Choroid plexus epithelial cell (primary cell): ENCODE results near the gene ATP10B.

Experiments used
- DNase-seq: peaks from one replicate; pipeline ENCODE4 v3.0.0-alpha.2; 2010; ENCODE audit warnings: low read depth
- H3K4me3 ChIP-seq: 2 replicates; pipeline ENCODE4 v1.5.1; 2011; ENCODE audit warnings: low read depth, mild to moderate bottlenecking, control low read depth, low read length, moderate library complexity
- CTCF ChIP-seq: conservative IDR thresholded peaks from 2 replicates; pipeline ENCODE4 v1.5.1; 2011; ENCODE audit warnings: low read depth, mild to moderate bottlenecking, control low read depth, inconsistent platforms, low read length, moderate library complexity

The ATP10B gene

DNA sequence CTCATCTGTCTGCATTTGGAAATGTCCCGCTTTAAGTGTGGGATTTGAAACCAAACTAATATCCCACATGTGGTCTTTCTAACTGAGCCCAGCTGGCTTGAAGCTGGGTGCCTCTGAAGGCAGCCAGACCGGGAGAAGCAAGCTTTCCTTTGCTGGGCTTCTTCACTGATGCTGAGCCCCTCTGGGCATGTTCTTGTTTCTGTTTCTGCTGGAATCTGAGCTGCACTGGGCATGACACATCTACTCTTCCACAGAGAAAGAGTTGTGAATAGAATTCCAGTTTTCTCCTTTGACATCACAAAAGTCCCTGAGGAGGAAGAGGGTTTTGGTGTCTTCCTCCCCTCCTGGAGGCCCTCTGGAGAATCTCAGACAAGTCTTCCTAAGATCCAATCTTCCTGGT, 179.5 kb downstream of the ATP10B start:
- DNase-seq: no peak
- no peak for TF ChIP-seq CTCF
- no peak overlapping the region for H3K4me3 ChIP-seq

GRCh38 chr5:160668356-160668755, 183.7 kb downstream of the ATP10B start:
- no peak overlapping the region for H3K4me3 ChIP-seq
- TF ChIP-seq CTCF: no peak
- no peak for DNase-seq

- DNase-seq: no peak
- no peak for TF ChIP-seq CTCF
- H3K4me3 ChIP-seq: no peak overlapping the region
These were observed 184.9 kb downstream of the ATP10B start for GRCh38 chr5:160667160-160667559.

GRCh38 chr5:160665460-160665859, 186.6 kb downstream of the ATP10B start:
- TF ChIP-seq CTCF: no peak
- DNase-seq: no peak
- H3K4me3 ChIP-seq: no peak overlapping the region

DNA sequence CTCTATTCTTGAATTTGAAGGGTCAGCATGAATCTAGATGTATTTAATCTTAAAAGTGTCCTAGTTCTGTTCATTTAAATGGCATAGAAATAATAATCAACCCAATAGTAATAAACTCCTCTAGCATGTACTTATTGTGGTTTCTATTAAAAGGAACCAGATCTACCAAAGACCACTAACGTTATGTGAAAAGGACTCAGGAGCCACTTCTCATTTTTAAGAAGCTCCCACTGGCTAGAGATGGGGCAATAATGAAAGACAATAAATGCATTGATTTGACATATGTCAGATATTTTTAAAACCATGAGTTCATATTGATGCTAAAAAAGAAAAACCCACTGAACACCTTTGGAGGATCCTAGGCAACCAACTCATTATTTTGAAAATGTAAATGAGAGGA, 191.9 kb downstream of the ATP10B start:
- TF ChIP-seq CTCF: no peak
- DNase-seq: no peak
- H3K4me3 ChIP-seq: no peak overlapping the region

GRCh38 chr5:160657622-160658458, 194.2 kb downstream of the ATP10B start:
- DNase-seq: no peak
- H3K4me3 ChIP-seq: no peak overlapping the region
- TF ChIP-seq CTCF: no peak

GRCh38 chr5:160657068-160657507, 194.9 kb downstream of the ATP10B start:
- no peak for DNase-seq
- no peak overlapping the region for H3K4me3 ChIP-seq
- TF ChIP-seq CTCF: no peak
